GM19455 (cell line): ENCODE data around the gene TMEM161A.

Source experiments
- ATAC-seq: cut with Tn5 transposase; IDR thresholded peaks from one replicate; pipeline ENCODE4 v1.9.1; 2021; ENCODE audit not compliant: unreplicated experiment

The TMEM161A gene

DNA sequence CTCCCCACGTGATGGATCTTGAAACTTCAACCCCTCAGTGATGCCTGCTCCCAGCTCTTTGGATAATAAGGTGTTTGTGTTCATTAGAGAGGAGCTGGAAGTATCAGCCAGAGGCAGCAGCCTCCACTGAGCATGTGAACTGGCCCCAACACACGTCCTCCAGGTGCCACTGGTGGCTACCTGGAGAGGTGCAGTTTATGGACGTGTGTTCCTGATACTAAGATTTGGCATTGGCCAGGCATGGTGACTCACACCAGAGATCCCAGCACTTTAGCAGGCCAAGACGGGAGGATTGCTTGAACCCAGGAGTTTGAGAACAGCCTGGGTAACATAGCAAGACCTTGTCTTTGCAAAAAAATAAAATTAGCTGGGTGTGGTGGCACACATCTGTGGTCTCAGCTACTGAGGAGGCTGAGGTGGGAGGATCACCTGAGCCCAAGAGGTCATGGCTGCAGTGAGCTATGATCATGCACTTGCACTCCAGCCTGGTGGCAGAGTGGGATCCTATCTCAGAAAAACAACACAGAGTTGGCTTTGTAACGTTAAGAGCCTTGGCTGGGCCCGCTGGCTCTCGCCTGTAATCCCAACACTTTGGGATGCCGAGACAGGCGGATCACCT lies 40.1 kb downstream of the TMEM161A start:
- ATAC-seq: no peak

DNA sequence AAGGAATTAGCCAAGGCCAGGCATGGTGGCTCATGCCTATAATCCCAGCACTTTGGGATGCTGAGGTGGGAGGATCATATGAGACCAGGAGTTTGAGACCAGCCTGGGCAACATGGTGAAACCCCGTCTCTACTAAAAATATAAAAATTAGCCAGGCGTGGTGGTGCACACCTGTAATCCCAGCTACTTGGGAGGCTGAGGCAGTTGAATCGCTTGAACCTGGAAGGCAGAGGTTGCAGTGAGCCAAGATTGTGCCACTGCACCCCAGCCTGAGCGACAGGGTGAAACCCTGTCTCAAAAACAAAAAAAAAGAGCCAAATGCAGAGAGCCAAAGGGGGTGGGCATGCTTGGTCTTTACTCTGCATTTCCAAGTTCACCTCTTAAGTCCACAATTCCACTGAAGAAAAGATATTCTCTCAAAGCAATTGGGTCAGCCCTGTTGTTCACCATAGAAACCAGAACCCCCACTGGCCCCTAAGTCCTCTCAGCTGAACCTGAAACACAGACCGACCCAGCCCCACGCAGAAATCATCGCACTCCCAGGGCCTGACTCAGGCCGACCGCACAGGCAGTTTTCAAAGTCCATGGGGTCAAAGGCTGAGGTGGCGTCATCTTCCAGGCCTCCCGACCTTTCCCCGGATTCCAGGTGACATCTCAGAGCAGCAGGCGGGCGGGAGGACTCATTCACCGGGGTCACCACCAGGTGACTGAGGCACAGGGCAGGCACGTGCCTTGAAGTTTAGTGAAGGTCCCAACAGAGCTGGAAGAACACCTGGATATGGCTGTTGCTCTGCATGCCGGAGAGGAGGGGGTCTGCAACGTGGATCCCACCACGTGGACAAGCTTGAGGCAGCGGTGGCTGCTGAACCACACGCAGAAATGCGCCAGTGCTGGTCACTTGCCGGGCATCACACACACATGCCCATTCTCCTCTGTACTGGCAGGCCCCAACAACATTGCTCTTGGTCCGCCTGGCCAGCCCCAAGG lies 41.3 kb downstream of the TMEM161A start:
- no peak for ATAC-seq

GRCh38 chr19:19095691-19096090 lies 42.6 kb downstream of the TMEM161A start:
- no peak for ATAC-seq

DNA sequence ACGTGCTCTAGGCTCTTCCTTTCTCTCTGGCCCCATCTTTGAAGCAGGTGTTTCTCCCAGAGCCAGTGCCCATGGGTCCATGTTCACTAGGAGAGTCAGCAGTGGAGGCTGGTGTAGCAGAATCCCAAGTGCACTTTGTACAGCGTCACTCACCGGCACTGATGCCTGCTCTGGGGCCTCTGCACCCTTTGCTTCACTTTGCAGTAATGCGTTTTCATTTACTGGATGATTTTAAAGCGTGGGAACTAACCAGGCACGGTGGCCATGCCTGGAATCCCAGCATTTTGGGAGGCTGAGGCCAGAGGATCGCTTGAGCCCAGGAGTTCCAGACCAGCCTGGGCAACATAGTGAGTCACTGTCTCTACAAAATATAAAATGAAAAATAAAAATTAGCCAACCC lies 43.8 kb downstream of the TMEM161A start:
- no peak for ATAC-seq

DNA sequence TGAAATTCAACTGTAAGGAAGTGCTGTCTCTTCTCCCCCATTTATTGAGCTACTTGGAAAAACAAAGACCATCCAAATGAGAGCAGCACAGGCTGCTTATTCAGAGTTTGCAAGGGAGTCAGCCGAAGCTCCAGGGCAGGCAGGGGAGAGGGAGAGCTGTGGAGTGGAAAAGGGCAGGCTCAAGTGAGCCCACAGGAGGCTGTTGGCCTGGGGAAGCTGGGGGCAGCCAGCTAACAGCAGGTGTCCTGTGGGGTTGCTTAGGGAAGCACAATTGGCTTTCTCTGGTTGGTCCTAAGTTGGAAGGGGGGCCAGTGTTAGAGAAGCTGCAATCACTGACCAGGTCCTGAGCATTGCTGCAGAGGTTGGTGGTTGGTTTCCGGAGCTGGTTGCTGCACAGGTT lies 50.6 kb downstream of the TMEM161A start:
- no peak for ATAC-seq

GRCh38 chr19:19083413-19084178 lies 54.7 kb downstream of the TMEM161A start:
- ATAC-seq: no peak

DNA sequence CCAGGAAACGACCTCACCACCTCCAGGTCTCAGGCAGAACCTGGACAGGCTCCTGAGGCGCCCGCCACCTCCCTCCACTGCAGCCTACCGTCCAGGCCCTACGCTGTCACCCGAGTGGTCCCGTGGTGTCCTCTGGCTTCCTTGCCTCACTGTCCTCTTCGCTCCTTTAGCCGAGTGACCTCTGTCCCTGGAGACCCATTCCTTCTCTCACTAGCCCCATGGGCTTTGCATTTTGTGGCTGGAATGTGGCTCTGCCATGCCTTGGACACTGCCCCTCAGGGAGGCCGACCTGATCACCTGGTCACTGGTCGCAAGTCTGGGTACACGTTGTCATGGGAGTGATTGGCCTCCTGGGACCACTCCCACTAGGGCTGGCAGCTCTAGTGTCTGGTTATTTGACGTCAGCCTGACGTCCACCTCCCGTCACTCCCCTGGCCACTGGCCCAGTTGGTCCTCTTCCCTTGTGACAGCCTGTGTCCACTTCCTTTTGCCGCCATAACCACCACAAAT lies 56.6 kb downstream of the TMEM161A start:
- no peak for ATAC-seq

DNA sequence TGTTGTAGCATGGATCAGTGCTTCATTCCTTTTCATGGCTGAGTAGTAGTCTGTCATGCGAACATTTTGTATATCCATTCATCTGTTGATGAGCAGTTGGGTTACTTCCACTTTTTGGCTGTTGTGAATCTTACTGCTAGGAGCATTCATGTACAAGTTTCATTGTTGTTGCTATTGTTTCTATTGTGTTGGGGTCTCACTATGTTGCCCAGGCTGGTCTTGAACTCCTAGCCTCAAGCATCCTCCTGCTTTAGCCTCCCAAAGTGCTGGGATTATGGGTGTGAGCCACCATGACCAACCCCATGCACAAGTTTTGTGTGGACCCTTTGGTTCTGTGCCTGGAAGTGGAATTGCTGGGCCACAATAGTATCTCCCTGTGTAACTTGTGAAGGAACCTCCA lies 58.7 kb downstream of the TMEM161A start:
- no peak for ATAC-seq

DNA sequence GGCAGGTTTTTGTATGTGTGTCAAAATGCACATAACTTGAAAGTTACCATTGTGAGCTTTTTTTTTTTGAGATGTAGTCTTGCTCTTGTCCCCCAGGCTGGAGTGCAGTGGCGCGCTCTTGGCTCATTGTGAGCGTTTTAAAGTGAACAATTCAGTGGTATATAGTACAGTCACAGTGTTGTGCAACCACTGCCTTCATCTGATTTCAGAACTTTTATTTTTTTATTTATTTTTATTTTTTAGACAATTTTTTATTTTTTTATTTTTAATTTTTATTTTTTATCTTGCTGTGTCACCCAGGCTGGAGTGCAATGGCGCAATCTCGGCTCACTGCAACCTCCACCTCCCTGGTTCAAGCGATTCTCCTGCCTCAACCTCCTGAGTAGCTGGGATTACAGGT lies 59.5 kb downstream of the TMEM161A start:
- ATAC-seq: no peak

- ATAC-seq: no peak
Observed at GRCh38 chr19:19077103-19077502, 61.2 kb downstream of the TMEM161A start.

- ATAC-seq: no peak
Observed at GRCh38 chr19:19076476-19076875, 61.8 kb downstream of the TMEM161A start.

- ATAC-seq: no peak
Observed at GRCh38 chr19:19075126-19075525, 63.2 kb downstream of the TMEM161A start.

GRCh38 chr19:19074196-19074882 lies 63.9 kb downstream of the TMEM161A start:
- ATAC-seq: no peak

DNA sequence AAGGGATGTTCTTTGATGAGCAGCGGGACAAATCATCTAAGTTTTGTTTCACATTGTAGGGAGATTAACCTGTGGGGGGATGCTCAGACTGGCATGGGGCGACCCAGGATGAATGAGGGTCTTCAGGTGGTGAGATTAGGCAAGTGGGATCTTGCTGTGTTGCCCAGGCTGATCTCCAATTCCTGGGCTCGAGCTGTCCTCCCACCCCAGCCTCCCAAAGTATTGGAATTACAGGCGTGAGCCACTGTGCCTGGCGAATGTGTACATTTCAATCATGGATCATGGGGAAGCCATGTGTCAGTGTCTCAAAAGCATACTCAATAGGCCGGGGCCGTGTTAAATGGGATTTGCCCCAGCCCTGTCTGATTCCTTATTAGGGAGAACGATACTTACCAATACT lies 66.4 kb downstream of the TMEM161A start:
- ATAC-seq: no peak
